GM12892 (cell line): ENCODE results near the gene TUBGCP2.

ENCODE experiments used
- POLR2A ChIP-seq: IDR thresholded peaks from 2 replicates; pipeline ENCODE4 v1.6.1; 2011; ENCODE audit warnings: low read depth, low read length, control low read depth
- POLR2AphosphoS5 ChIP-seq: IDR thresholded peaks from 2 replicates; pipeline ENCODE4 v1.6.1; 2011; ENCODE audit warnings: low read depth, low read length, control low read depth
- TAF1 ChIP-seq: IDR thresholded peaks from 2 replicates; pipeline ENCODE4 v1.6.1; 2011; ENCODE audit warnings: low read depth, mild to moderate bottlenecking, control low read depth, low read length, borderline replicate concordance

DNA sequence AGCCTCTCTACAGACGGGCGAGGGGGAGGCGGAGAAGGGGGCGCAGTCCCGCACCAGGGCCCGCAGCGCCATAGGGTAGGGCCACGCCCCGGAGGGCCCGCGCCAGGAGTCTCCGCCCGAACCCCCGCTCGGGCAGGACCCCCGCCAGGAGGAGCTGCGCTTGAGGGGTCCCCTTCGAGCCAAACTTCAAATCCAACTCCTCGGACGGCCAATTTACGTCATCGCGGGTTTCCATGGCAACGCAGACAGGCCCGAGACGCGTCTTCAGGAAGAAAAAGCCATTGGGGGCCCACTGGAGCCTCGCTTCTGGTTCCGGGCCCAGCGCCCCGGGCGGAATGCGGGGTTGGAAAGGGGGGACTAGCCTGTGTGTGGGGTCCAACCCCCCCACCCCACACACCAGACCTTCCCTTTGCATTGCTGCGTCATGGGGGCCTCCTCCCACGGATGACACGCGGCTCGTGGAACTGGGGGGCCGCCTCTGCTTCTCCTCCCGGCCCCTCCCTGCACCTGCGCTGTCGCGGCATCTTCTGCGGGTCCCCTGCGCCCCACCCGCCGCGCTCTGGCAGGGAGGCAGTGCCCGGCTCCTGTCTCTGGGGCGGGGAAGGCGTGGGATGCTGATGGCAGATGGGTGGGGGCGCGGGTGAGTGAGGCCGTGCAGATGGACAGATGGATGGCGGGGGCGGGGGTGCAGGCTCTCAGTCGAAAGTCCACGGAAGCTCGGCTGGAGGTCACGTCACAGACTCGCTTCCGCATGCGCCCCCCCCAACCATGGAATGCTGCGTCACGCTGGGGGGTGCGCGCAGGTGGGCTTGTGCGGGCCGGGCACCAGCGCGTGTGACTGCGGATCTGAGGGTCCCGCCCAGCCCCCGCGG lies 26.8 kb upstream of the TUBGCP2 start:
- TF ChIP-seq POLR2A = no peak
- TF ChIP-seq TAF1 = no peak
- TF ChIP-seq POLR2AphosphoS5 = no peak
